ENCODE measurements around the gene NTSR2. TPM values are rescaled to one million over a fixed set of nuclear protein-coding genes. Genes with fewer than 3 reads are reported as not detected.

NTSR2 gene
- total RNA-seq, 4 donors from 2014 or later, result not detected

- peaks cover 55% of the 10 kb centered on the region for H3K36me3 ChIP-seq
- no peak for DNase-seq (ENCODE audit: low spot score in 2 of 2)
- no peak for TF ChIP-seq POLR2A (IDR thresholded peaks at IDR 0.05)
- no peak overlapping the region for H3K4me3 ChIP-seq
- H3K4me1 ChIP-seq, result no peaks in the 10 kb centered on the region
- no peaks in the 10 kb centered on the region for H3K27me3 ChIP-seq
- 92% methylated on average over 2 of the region's 15 CpGs for WGBS
- H3K9me3 ChIP-seq, result no peaks in the 10 kb centered on the region
- no peak overlapping the region for H3K27ac ChIP-seq
These were observed 34.9 kb downstream of the NTSR2 start for GRCh38 chr2:11635141-11635540.

- TF ChIP-seq POLR2AphosphoS5 (IDR thresholded peaks at IDR 0.05) (no peak), POLR2A (IDR thresholded peaks at IDR 0.05) (no peak), EP300 (IDR thresholded peaks at IDR 0.05) (no peak)
- no peaks in the 10 kb centered on the region for H3K9me3 ChIP-seq
- WGBS, result 92% methylated on average over 15 of the region's 15 CpGs
- H3K36me3 ChIP-seq, result peaks cover 55% of the 10 kb centered on the region
- no peaks in the 10 kb centered on the region for H3K4me1 ChIP-seq
- no peaks in the 10 kb centered on the region for H3K27me3 ChIP-seq
- no peak overlapping the region for H3K27ac ChIP-seq
- no peak overlapping the region for H3K4me3 ChIP-seq
- no peak for DNase-seq (ENCODE audit: low spot score in 2 of 2)
These were observed 35.4 kb downstream of the NTSR2 start for GRCh38 chr2:11634584-11634983.

GRCh38 chr2:11633923-11634478 lies 36.0 kb downstream of the NTSR2 start:
- H3K9me3 ChIP-seq, result no peaks in the 10 kb centered on the region
- no peaks in the 10 kb centered on the region for H3K4me1 ChIP-seq
- H3K27ac ChIP-seq, result no peak overlapping the region
- no peaks in the 10 kb centered on the region for H3K27me3 ChIP-seq
- no peak overlapping the region for H3K4me3 ChIP-seq
- no peak for DNase-seq (ENCODE audit: low spot score in 2 of 2)
- 97% methylated on average over 14 of the region's 28 CpGs for WGBS
- TF ChIP-seq CTCF (IDR thresholded peaks at IDR 0.05) (no peak), EP300 (IDR thresholded peaks at IDR 0.05) (no peak), POLR2A (IDR thresholded peaks at IDR 0.05) (no peak), POLR2AphosphoS5 (IDR thresholded peaks at IDR 0.05) (no peak)
- H3K36me3 ChIP-seq, result peaks cover 51% of the 10 kb centered on the region

- Histone ChIP-seq H3K36me3 (peaks cover 57% of the 10 kb centered on the region), H3K27me3 (no peaks in the 10 kb centered on the region), H3K4me1 (no peaks in the 10 kb centered on the region), H3K27ac (no peak overlapping the region), H3K9me3 (no peaks in the 10 kb centered on the region), H3K4me3 (no peak overlapping the region)
- DNase-seq (ENCODE audit: low spot score in 2 of 2), result no peak
- WGBS, result 62% methylated on average over 7 of the region's 7 CpGs
- TF ChIP-seq POLR2A (IDR thresholded peaks at IDR 0.05) (no peak), POLR2AphosphoS5 (IDR thresholded peaks at IDR 0.05) (no peak), EP300 (IDR thresholded peaks at IDR 0.05) (no peak), CTCF (IDR thresholded peaks at IDR 0.05) (no peak)
These were observed 38.5 kb downstream of the NTSR2 start for GRCh38 chr2:11631462-11631861.

- WGBS, result 87% methylated on average over 4 of the region's 4 CpGs
- no peaks in the 10 kb centered on the region for H3K4me1 ChIP-seq
These were observed 39.1 kb downstream of the NTSR2 start for GRCh38 chr2:11630855-11631254.

GRCh38 chr2:11629851-11630250 lies 40.1 kb downstream of the NTSR2 start:
- Histone ChIP-seq H3K9me3 (no peaks in the 10 kb centered on the region), H3K4me1 (no peaks in the 10 kb centered on the region), H3K27ac (no peak overlapping the region), H3K36me3 (peaks cover 67% of the 10 kb centered on the region), H3K27me3 (no peaks in the 10 kb centered on the region), H3K4me3 (no peak overlapping the region)
- WGBS, result 95% methylated on average over 6 of the region's 11 CpGs
- DNase-seq (ENCODE audit: low spot score in 2 of 2), result no peak
- TF ChIP-seq EP300 (IDR thresholded peaks at IDR 0.05), result no peak
- TF ChIP-seq POLR2A (IDR thresholded peaks at IDR 0.05), result no peak
- TF ChIP-seq CTCF (IDR thresholded peaks at IDR 0.05), result no peak

More at GRCh38 chr2:11630855-11631254, 39.1 kb downstream of the NTSR2 start:
- Histone ChIP-seq H3K27ac (no peak overlapping the region), H3K36me3 (peaks cover 63% of the 10 kb centered on the region), H3K4me3 (no peak overlapping the region), H3K9me3 (no peaks in the 10 kb centered on the region), H3K27me3 (no peaks in the 10 kb centered on the region)
- DNase-seq (ENCODE audit: low spot score in 2 of 2), result no peak
- TF ChIP-seq EP300 (IDR thresholded peaks at IDR 0.05) (no peak), CTCF (IDR thresholded peaks at IDR 0.05) (no peak), POLR2AphosphoS5 (IDR thresholded peaks at IDR 0.05) (no peak), POLR2A (IDR thresholded peaks at IDR 0.05) (no peak)

All from suprapubic skin (tissue), 4 donors.